GM12874 (cell line): Measurements from ENCODE around the gene RNF181.

ENCODE experiments used
- TF ChIP-seq, protein P1 (sequence below): IDR thresholded peaks from 2 replicates; pipeline ENCODE4 v1.5.1; 2011; ENCODE audit warnings: low read depth, mild to moderate bottlenecking, control low read depth, low read length, moderate library complexity; ENCODE audit not compliant: insufficient read depth

Gene RNF181

DNA sequence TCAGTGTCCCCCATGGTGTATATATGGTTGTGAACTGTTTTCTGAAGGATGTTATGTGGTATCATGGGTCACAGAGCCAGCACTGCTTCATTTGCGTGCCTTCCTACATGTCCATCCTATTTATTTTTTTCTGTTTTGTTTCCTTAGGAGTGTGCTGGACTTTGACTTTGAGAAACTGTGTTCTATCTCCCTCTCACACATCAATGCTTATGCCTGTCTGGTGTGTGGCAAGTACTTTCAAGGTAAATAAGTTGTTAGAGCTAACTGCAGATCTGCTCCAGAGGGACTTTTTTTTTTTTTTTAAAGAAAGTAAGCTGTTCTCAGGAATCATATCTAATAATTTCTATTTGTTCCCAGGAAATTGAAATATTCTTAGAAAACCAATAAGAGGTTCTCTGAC lies 25.8 kb downstream of the RNF181 start:
- TF ChIP-seq, protein P1, sequence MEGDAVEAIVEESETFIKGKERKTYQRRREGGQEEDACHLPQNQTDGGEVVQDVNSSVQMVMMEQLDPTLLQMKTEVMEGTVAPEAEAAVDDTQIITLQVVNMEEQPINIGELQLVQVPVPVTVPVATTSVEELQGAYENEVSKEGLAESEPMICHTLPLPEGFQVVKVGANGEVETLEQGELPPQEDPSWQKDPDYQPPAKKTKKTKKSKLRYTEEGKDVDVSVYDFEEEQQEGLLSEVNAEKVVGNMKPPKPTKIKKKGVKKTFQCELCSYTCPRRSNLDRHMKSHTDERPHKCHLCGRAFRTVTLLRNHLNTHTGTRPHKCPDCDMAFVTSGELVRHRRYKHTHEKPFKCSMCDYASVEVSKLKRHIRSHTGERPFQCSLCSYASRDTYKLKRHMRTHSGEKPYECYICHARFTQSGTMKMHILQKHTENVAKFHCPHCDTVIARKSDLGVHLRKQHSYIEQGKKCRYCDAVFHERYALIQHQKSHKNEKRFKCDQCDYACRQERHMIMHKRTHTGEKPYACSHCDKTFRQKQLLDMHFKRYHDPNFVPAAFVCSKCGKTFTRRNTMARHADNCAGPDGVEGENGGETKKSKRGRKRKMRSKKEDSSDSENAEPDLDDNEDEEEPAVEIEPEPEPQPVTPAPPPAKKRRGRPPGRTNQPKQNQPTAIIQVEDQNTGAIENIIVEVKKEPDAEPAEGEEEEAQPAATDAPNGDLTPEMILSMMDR: no peak

DNA sequence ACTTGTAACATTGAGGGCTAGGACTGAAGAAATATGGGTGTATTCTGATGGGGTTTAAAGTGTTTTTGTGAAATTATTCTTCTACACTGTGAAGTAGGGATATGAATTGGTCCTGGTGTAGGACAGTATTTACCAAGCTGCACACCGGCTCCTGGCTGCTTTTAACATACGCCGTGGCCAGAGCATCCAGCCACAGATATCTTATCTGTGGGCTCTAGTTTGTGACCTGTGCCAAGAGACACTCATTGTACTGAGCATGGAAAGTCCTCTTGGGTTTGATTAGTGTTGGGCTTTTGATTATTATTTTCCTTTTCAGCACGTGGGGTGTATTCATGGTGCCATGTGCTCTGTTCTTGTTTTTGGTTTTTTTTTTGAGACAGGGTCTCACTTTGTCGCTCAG lies 28.4 kb downstream of the RNF181 start:
- TF ChIP-seq, protein P1: no peak

DNA sequence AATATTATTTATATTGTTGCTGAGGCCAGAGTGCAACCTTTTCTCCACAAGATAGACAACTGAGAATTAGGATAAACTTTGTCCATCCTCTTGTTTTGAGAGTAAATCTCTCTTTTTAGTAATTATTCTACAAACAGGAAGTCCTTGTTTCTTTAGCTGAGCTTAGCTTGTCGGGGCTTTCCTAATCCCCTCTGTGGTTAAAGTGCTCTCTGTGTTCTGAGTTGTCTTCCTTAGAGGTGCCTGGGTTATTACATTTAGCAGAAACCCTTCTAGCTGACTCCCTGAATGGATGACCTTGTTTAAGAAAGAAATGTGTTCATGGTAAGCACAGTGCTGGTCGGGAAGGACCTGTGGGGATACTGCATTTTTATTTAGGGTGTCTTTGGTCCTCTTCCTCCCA lies 33.1 kb downstream of the RNF181 start:
- TF ChIP-seq, protein P1: no peak

DNA sequence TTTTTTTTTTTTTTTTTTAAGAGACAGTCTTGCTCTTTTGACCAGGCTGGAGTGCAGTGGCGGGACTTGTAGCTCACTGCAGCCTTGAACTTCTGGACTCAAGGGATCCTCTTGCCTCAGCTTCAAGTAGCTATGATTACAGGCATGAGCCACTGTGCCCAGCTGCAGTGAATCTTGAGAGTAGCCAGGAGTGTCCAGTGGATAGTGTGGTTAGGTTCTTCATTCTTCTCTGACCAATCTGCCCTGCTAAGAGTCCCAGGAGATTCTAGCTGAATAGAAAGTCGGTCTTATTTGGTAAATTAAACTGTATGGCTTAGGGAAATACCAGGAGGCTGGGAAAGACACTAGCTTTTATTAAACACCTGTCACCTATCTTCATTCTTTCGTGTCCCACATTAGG lies 35.8 kb downstream of the RNF181 start:
- TF ChIP-seq, protein P1: no peak

DNA sequence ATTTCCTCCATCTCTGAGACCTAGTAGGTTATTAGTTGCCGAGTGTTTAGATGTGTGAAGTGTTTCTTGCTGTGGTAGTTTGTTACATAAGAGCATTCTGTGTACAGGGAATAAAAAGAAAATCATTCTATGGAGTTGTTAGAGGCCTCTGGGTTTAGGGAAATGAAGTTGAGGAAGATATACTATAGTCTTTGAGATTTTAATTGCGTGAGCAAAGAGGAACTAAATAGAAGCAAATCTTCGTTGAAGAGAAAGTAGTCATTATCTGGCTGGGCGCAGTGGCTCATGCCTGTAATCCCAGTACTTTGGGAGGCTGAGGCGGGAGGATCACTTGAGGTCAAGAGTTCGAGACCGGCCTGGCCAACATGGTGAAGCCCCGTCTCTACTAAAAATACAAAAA lies 39.5 kb downstream of the RNF181 start:
- TF ChIP-seq, protein P1: no peak

DNA sequence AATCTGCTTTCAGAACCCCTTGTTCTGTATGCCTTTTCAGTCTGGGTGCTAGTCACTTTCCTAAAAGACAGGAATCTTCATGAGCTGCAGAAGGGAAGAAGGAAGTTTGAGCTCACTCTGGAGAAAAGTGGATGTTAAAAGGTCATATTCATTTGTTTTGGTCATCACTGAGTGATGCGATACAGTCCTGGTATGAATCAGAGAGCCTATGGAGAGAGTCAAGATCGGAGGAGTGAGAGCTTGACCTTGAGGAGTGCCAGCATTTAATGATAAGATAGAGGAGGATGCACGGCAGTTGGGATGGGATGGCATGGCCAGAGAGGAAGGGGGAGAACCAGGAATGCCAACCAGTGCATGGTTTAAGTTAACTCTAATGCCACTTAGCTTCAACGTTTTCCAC lies 40.1 kb downstream of the RNF181 start:
- TF ChIP-seq, protein P1: no peak

DNA sequence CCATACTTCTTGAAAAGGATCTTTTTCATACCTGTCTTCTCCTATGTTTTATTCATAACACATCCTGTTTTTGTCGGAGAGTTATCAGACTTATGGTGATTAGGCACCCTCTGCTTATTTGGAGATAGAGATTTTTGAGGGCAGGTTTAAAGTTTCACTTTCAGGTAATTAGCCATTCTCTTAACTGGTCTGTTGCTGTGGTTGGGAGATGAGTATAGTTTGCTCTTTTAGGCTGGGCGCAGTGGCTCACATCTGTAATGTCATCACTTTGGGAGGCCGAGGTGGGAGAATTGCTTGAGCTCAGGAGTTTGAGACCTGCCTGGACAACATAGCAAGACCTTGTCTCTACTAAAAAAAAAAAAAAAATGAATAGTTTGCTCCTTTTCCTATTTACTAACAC lies 47.2 kb downstream of the RNF181 start:
- TF ChIP-seq, protein P1: no peak

DNA sequence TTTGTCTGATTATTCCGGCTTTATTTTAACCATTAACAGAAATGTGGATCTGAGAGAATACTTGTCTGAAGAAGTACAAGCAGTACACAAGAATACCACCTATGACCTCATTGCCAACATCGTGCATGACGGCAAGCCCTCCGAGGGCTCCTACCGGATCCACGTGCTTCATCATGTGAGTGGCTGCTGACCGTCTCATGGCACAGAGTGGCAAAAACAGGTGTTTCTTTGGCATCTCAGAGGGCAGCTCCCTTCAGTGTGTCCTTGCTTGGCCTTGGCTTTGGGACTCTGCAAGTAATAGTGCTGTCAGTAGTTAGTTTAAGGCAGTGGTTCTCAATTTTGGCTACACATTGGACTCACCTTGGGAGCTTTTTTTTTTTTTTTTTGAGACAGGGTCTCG lies 49.4 kb downstream of the RNF181 start:
- TF ChIP-seq, protein P1: no peak
